Measurements from ENCODE around the gene CBFA2T2.

CBFA2T2 gene

DNA sequence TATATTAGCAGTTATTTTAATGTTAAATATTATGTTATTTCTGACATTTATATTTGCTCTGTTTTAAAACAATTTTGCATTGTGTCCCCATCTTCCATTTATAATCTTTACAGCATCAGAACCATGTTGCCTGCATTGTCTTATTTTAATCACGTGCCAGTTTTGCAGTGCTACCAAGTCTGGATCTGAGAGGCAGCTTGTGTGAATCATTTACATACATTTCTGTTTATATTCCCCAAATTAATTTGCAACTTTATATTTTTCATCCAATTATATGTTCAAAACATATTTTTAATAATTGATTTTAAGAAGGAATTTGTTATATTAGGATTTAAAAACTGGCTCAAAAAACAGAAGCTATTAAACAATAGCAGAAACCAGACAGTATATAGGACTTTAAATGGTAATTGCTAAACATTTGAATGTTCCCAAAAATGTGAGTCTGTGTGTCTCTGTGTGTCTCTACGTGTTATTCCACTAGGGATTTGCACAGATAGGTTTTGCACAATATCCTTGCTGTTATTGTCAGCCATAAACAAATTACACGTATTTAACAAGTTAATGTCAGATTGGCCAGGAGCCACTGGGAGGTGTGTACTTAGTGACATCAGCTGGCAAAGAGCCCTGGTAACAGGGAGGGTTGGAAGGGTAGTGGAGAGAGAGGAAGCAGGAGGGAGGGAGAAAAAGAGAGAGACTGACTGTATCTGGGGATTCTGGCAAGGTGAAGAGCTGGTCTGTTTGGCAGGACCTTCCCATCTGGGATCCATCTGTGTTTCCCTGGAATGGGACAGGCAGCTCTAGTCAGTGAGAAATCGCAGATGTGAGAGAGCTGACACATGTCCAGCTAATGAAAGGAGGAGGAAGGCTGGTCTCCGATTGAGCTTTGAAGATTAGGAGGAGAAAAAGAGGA is 72.1 kb downstream of the CBFA2T2 start:
- Histone ChIP-seq H4K20me1 (ENCODE audit: insufficient read depth, low read length) (peaks cover 8% of the 10 kb centered on the region; the same call in 1 of the 2 replicates), H3K4me1 (ENCODE audit: insufficient read depth, low read length) (no peaks in the 10 kb centered on the region), H2AFZ (ENCODE audit: low read depth, low read length) (no peak overlapping the region), H3K27ac (ENCODE audit: low read length) (no peak overlapping the region), H3K4me3 (ENCODE audit: low read depth in 1 of 2, low read length in 2 of 2) (no peak overlapping the region), H3K79me2 (ENCODE audit: insufficient read depth, low read length) (peaks cover 13% of the 10 kb centered on the region), H3K9me3 (ENCODE audit: insufficient read depth, low read length, severe bottlenecking) (no peaks in the 10 kb centered on the region), H3K9ac (ENCODE audit: low read depth, low read length) (no peak overlapping the region), H3K36me3 (ENCODE audit: insufficient read depth, low read length) (peaks cover 25% of the 10 kb centered on the region), H3K27me3 (ENCODE audit: insufficient read depth, low read length, poor library complexity) (no peaks in the 10 kb centered on the region), H3K4me2 (ENCODE audit: insufficient read depth, low read length) (no peak overlapping the region)
- DNase-seq (no peak), ATAC-seq (ENCODE audit: insufficient read depth, low read depth) (0 out of 3 replicates have a peak, but pooled peaks have one; percentile 39)
- TF ChIP-seq, protein P1, sequence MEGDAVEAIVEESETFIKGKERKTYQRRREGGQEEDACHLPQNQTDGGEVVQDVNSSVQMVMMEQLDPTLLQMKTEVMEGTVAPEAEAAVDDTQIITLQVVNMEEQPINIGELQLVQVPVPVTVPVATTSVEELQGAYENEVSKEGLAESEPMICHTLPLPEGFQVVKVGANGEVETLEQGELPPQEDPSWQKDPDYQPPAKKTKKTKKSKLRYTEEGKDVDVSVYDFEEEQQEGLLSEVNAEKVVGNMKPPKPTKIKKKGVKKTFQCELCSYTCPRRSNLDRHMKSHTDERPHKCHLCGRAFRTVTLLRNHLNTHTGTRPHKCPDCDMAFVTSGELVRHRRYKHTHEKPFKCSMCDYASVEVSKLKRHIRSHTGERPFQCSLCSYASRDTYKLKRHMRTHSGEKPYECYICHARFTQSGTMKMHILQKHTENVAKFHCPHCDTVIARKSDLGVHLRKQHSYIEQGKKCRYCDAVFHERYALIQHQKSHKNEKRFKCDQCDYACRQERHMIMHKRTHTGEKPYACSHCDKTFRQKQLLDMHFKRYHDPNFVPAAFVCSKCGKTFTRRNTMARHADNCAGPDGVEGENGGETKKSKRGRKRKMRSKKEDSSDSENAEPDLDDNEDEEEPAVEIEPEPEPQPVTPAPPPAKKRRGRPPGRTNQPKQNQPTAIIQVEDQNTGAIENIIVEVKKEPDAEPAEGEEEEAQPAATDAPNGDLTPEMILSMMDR (IDR thresholded peaks at IDR 0.05; ENCODE audit: borderline replicate concordance, extremely low read depth, low read length, poor library complexity, severe bottlenecking) = no peak
- TF ChIP-seq EZH2 (IDR thresholded peaks at IDR 0.05; ENCODE audit: borderline replicate concordance, low read depth, low read length, severe bottlenecking) = no peak

DNA sequence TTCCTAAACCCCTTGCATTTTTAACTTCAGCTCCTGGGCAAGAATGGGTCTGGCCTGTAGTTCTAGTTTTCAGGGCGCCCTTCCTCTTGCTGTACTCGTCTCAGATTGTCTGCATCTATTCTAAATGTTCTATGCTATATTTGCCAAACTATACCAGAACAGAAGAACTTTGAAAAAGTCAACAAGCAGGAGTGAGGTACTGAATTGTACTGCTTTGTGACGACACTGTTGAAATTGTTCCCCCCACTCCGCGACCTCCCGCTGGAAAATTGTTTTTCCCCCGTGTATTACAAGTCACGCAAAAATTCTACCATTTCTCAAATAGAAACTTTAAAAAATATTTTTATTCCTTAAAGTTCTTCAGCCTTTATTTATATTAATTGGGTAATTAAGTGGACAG is 73.9 kb downstream of the CBFA2T2 start:
- no peak overlapping the region for H3K4me2 ChIP-seq (ENCODE audit: insufficient read depth, low read length)
- H3K9ac ChIP-seq (ENCODE audit: low read depth, low read length) = no peak overlapping the region
- no peak overlapping the region for H3K27ac ChIP-seq (ENCODE audit: low read length)

DNA sequence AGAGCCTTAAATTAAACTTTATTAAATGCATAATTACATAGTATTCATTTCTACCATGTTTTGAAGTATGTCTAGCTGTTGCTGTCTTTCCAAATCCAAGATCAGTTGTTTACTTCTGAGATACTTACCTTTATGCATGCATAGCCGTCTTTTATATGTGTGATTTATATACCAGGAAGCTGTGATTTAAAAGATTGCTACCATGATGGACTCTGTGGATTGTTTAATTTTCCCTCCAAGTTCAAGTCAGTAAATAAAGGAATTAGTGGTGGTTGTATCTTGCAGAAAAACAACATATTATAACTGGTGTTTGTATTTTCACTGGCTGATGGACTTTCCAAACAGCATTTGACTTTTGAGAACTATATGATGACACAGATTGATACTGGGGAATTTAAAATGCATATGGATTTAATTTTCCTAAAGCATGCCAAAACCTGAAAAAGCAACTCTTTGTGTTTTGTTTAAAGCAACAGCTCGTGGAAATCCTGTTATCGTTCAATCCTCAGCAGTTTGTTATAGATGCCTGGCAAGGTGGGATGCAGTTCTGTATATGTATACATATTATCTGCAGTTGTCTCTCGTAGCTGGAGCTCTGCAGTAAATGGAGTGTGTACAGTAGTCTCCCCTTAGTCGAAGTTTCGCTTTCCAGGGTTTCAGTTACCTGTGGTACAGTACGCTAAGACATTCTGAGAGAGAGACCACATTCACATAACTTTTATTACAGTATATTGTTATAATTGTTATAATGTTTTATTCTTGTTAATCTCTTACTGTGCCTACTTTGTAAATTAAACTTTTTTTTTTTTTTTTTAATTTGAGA is 77.1 kb downstream of the CBFA2T2 start:
- no peaks in the 10 kb centered on the region for H3K36me3 ChIP-seq (ENCODE audit: insufficient read depth, low read length)
- H3K4me2 ChIP-seq (ENCODE audit: insufficient read depth, low read length) = no peak overlapping the region
- TF ChIP-seq EZH2 (IDR thresholded peaks at IDR 0.05; ENCODE audit: borderline replicate concordance, low read depth, low read length, severe bottlenecking) = no peak
- TF ChIP-seq, protein P1 (IDR thresholded peaks at IDR 0.05; ENCODE audit: borderline replicate concordance, extremely low read depth, low read length, poor library complexity, severe bottlenecking) = no peak

More for the DNA sequence above, 73.9 kb downstream of the CBFA2T2 start:
- TF ChIP-seq, protein P1 (IDR thresholded peaks at IDR 0.05; ENCODE audit: borderline replicate concordance, extremely low read depth, low read length, poor library complexity, severe bottlenecking) = no peak
- TF ChIP-seq EZH2 (IDR thresholded peaks at IDR 0.05; ENCODE audit: borderline replicate concordance, low read depth, low read length, severe bottlenecking) = no peak
- ATAC-seq (ENCODE audit: insufficient read depth, low read depth) (no peak), DNase-seq (no peak)
- Histone ChIP-seq H3K4me1 (ENCODE audit: insufficient read depth, low read length) (no peaks in the 10 kb centered on the region), H3K9me3 (ENCODE audit: insufficient read depth, low read length, severe bottlenecking) (no peaks in the 10 kb centered on the region), H3K4me3 (ENCODE audit: low read depth in 1 of 2, low read length in 2 of 2) (no peak overlapping the region), H4K20me1 (ENCODE audit: insufficient read depth, low read length) (peaks cover 13% of the 10 kb centered on the region; the same call in 1 of the 2 replicates), H3K36me3 (ENCODE audit: insufficient read depth, low read length) (peaks cover 10% of the 10 kb centered on the region), H3K79me2 (ENCODE audit: insufficient read depth, low read length) (peaks cover 16% of the 10 kb centered on the region), H3K27me3 (ENCODE audit: insufficient read depth, low read length, poor library complexity) (no peaks in the 10 kb centered on the region), H2AFZ (ENCODE audit: low read depth, low read length) (no peak overlapping the region)

More for the DNA sequence above, 77.1 kb downstream of the CBFA2T2 start:
- no peaks in the 10 kb centered on the region for H3K9me3 ChIP-seq (ENCODE audit: insufficient read depth, low read length, severe bottlenecking)
- H3K79me2 ChIP-seq (ENCODE audit: insufficient read depth, low read length) = peaks cover 10% of the 10 kb centered on the region
- H3K4me1 ChIP-seq (ENCODE audit: insufficient read depth, low read length) = no peaks in the 10 kb centered on the region
- no peak overlapping the region for H2AFZ ChIP-seq (ENCODE audit: low read depth, low read length)
- no peak overlapping the region for H3K9ac ChIP-seq (ENCODE audit: low read depth, low read length)
- peaks cover 8% of the 10 kb centered on the region; the same call in 1 of the 2 replicates for H4K20me1 ChIP-seq (ENCODE audit: insufficient read depth, low read length)
- no peak overlapping the region for H3K4me3 ChIP-seq (ENCODE audit: low read depth in 1 of 2, low read length in 2 of 2)
- H3K27me3 ChIP-seq (ENCODE audit: insufficient read depth, low read length, poor library complexity) = no peaks in the 10 kb centered on the region
- H3K27ac ChIP-seq (ENCODE audit: low read length) = no peak overlapping the region
- ATAC-seq (ENCODE audit: insufficient read depth, low read depth) (no peak), DNase-seq (no peak)

Measured in DND-41 (cell line).